Astrocyte of the spinal cord (primary cell): ENCODE results near the gene MGLL.

Experiments used
- DNase-seq: peaks from one replicate; pipeline ENCODE4 v3.0.0; 2011; ENCODE audit warnings: low read depth, low spot score
- H3K4me3 ChIP-seq: 2 replicates; pipeline ENCODE4 v1.5.1; 2011; ENCODE audit warnings: low read depth, mild to moderate bottlenecking, low read length, moderate library complexity
- in situ Hi-C: cut with HindIII; loops from 2 replicates; pipeline ENCODE4 v1.10.0; 2017; ENCODE audit warnings: low sequenced_read_pairs
- TF ChIP-seq, protein P1 (sequence below): IDR thresholded peaks from 2 replicates; pipeline ENCODE4 v1.5.1; 2012; ENCODE audit warnings: low read depth, mild to moderate bottlenecking, low read length, inconsistent platforms

The MGLL gene

DNA sequence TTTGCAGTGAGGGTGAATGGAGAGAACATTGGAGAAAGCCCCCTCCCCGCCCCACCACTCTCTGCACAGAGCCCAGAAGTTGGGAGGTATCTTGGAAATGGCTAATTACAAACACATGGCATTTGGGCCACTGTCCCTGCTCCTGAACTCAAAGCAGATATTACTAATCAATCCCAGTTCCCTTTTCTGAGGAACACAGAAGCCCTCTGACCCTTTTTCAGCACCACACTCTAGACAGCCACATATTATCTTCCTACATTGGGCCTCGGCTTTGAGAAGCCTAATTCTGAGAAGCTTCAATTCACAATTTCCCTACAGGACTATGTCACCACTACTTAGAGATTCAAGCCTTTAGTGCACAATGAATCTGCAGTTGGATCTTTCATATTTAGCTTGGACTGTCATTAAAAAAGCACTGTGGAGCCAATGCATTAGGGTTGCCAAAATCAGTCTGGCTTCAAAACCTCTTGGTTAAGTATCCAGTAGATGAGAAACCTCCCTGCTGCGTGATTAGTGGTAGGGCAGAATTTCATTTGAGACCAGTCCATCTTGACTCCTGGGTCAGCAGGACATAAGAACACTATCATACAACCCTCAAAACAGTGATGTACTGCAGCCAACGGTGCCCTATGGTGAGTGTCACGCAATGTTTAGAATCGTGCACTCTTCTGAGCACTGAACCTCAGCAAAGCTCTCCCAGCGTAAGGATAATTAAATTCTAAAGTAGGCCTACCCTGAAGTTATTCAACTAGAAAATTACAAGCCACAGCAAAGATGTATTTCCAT, 26.1 kb downstream of the MGLL start:
- TF ChIP-seq, protein P1, sequence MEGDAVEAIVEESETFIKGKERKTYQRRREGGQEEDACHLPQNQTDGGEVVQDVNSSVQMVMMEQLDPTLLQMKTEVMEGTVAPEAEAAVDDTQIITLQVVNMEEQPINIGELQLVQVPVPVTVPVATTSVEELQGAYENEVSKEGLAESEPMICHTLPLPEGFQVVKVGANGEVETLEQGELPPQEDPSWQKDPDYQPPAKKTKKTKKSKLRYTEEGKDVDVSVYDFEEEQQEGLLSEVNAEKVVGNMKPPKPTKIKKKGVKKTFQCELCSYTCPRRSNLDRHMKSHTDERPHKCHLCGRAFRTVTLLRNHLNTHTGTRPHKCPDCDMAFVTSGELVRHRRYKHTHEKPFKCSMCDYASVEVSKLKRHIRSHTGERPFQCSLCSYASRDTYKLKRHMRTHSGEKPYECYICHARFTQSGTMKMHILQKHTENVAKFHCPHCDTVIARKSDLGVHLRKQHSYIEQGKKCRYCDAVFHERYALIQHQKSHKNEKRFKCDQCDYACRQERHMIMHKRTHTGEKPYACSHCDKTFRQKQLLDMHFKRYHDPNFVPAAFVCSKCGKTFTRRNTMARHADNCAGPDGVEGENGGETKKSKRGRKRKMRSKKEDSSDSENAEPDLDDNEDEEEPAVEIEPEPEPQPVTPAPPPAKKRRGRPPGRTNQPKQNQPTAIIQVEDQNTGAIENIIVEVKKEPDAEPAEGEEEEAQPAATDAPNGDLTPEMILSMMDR, result no peak
- in situ Hi-C loops, result no loop called here
- DNase-seq, result no peak

DNA sequence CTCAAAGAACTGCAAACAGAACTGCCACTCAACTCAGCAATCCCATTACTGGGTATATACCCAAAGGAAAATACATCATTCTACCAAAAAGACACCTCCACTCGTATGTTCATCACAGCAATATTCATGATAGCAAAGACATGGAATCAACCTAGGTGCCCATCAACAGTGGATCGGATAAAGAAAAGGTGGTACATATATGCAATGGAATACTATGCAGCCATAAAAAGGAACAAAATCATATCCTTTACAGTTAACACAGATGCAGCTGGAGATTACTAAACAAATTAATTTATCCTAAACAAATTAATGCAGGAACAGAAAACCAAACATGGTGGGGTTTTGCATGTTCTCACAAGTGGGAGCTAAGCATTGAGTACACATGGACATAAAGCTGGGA, 27.3 kb downstream of the MGLL start:
- in situ Hi-C loops, result no loop called here
- no peak overlapping the region for H3K4me3 ChIP-seq
- TF ChIP-seq, protein P1, result no peak

More for the DNA sequence above, 26.1 kb downstream of the MGLL start:
- H3K4me3 ChIP-seq, result no peak overlapping the region

DNA sequence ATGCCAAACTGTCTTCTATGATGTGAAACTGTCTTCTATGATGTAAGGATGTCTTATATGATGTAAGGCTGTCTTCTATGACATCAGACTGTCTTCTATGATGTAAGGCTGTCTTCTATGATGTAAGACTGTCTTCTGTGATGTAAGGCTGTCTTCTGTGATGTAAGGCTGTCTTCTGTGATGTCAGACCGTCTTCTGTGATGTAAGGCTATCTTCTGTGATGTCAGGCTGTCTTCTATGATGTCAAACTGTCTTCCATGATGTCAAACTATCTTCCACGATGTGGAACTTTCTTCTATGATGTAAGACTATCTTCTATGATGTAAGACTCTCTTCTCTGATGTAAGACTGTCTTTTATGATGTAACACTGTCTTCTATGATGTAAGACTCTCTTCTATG, 27.9 kb downstream of the MGLL start:
- in situ Hi-C loops, result no loop called here
- TF ChIP-seq, protein P1, result no peak
- DNase-seq, result no peak

More for the DNA sequence above, 27.3 kb downstream of the MGLL start:
- DNase-seq, result no peak

DNA sequence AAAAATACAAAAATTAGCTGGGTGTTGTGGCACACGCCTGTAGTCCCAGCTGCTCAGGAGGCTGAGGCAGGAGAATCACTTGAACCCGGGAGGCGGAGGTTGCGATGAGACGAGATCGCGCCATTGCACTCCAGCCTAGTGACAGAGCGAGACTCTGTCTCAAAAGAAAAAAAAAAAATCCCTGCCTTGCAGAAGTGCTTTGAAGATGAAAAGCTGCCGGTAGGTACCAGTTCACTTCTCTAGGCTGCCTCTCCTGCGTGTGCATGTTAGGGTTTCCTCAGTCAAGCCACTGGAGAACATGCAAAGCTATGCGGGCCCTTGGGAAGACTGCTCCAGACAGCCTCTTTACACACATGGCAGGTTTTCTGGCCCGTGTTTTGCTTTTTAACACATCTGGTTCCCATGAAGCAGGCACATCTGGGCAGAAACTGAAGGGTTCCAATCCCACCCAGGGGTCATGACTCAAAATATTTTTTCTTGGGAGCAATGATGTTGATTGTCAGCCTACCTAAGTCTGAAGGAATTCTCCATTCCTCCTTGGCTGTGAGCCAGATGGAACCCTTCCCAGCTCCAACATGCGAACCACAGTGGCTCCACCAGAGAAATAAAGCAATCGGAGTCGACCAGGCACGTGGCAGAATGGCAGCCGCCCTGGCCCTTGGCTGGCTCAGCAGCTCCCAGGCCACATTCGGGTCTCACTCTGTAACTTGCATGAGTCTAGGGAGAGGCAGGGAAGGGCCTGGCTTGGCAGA, 29.6 kb downstream of the MGLL start:
- in situ Hi-C loops, result no loop called here
- TF ChIP-seq, protein P1, result no peak

More for the DNA sequence above, 27.9 kb downstream of the MGLL start:
- H3K4me3 ChIP-seq, result no peak overlapping the region

DNA sequence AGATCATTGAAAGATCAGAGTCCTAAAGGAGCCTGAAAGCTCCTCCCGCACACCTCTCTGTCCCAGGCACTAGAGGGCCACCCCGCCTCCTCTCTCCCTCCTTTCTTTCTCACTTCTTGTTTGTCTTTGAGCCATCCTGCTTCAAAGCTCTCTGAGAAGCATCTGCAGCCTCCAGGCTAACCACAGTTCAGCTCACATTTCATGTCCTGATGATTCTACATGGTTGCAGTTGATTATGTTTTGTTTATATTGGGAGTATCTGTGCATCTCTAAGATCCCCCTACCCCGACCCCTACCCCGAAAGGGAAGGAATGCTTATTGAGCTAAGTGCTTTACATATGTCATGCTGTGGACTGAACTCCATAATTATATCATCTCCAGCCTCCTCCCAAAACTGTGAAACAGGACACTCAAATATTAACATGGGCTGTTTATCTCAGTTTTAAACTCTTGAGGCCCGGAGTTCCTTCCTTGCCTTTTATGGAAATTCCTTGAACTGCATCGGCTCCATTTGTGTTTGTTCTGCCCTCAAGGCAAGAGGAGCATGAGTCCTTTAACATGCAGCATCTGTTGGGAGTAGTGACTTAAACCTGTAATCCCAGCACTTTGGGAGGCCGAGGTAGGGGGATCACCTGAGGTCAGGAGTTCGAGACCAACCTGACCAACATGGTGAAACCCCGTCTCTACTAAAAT, 30.9 kb downstream of the MGLL start:
- TF ChIP-seq, protein P1, result peak; percentile 51
- no peak overlapping the region for H3K4me3 ChIP-seq
- in situ Hi-C loops, result no loop called here
- DNase-seq, result peak; percentile 89

More for the DNA sequence above, 29.6 kb downstream of the MGLL start:
- no peak overlapping the region for H3K4me3 ChIP-seq
- peak; percentile 94 for DNase-seq

DNA sequence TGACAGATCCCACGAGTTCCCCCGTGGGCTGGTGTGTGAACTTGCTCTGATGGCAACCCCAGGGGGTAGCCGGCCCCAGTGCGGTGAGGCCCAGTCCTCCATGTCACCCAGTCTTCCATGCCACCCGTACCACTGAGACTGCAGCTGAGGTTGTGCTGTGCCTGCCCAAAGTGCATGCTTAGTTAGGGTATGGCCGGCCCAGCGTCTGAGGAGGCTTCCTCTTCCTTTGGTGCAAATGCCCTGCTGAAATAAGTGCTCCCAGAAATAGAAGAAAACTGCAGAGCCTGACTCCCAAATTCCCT, 31.5 kb downstream of the MGLL start:
- TF ChIP-seq, protein P1, result no peak
- no peak for DNase-seq
- H3K4me3 ChIP-seq, result no peak overlapping the region
- in situ Hi-C loops, result no loop called here
